ENCODE data around the gene MPDZ. TPM values are rescaled to one million over a fixed set of nuclear protein-coding genes. Genes with fewer than 3 reads are reported as not detected.

Gene MPDZ
- polyA plus RNA-seq, 2 of the 4 experiments (the other 2 are of a cell fraction): 19.5 to 36.4 TPM

GRCh38 chr9:13064676-13065075, 214.8 kb downstream of the MPDZ start:
- ChIA-PET POLR2A (no interaction called here), CTCF (interaction anchor here (1.0 to 1.6 kb wide), 2 partner anchors 24 to 31 kb away, joined by 4 to 5 read pairs; no protein-coding TSS in a partner anchor)
- Histone ChIP-seq H3K4me1 (no peaks in the 10 kb centered on the region), H3K4me2 (no peak overlapping the region), H3K4me3 (no peak overlapping the region), H3K9me3 (no peaks in the 10 kb centered on the region), H3K27ac (no peak overlapping the region)
- TF ChIP-seq HOXB13 (CRISPR knock-in tag; IDR thresholded peaks at IDR 0.05; ENCODE audit: low read depth) (no peak), JUNB (IDR thresholded peaks at IDR 0.05) (no peak), EHMT2 (IDR thresholded peaks at IDR 0.05; ENCODE audit: low read depth) (no peak), HMGXB4 (CRISPR knock-in tag; IDR thresholded peaks at IDR 0.05; ENCODE audit: borderline replicate concordance) (no peak), EP300 (IDR thresholded peaks at IDR 0.05) (no peak), REST (IDR thresholded peaks at IDR 0.05) (no peak), HOXB5 (CRISPR knock-in tag; IDR thresholded peaks at IDR 0.05) (no peak)
- 11% methylated on average over 1 of the region's 1 CpG for WGBS (ENCODE audit: missing lambda C conversion rate)
- no peak for DNase-seq (ENCODE audit: low read depth in 1 of 2, low spot score in 1 of 2)
- no peak for ATAC-seq
- FAIRE-seq: no peak

- ChIA-PET CTCF (interaction anchor here (1.0 to 1.6 kb wide), 2 partner anchors 24 to 30 kb away, joined by 4 to 5 read pairs; no protein-coding TSS in a partner anchor), POLR2A (no interaction called here)
- H3K4me3 ChIP-seq: no peak overlapping the region
- no peaks in the 10 kb centered on the region for H3K9me3 ChIP-seq
- DNase-seq (ENCODE audit: low read depth in 1 of 2, low spot score in 1 of 2): no peak
- TF ChIP-seq NPAS2 (CRISPR knock-in tag; IDR thresholded peaks at IDR 0.05; ENCODE audit: borderline replicate concordance): no peak
- no peak for TF ChIP-seq EHMT2 (IDR thresholded peaks at IDR 0.05; ENCODE audit: low read depth)
- no peak for TF ChIP-seq HOXA7 (CRISPR knock-in tag; IDR thresholded peaks at IDR 0.05)
- TF ChIP-seq PBX3 (IDR thresholded peaks at IDR 0.05): no peak
- no peak for TF ChIP-seq ZC3H11A (IDR thresholded peaks at IDR 0.05)
- TF ChIP-seq FOSB (CRISPR knock-in tag; IDR thresholded peaks at IDR 0.05): no peak
- TF ChIP-seq RFX5 (IDR thresholded peaks at IDR 0.05): no peak
- no peak for TF ChIP-seq RCOR1 (IDR thresholded peaks at IDR 0.05; ENCODE audit: low read depth, low read length)
- TF ChIP-seq KDM5A (IDR thresholded peaks at IDR 0.05): no peak
- H3K4me1 ChIP-seq: no peaks in the 10 kb centered on the region
- no peak for ATAC-seq
- no peak for FAIRE-seq
- no peak overlapping the region for H3K27ac ChIP-seq
- no peak overlapping the region for H3K4me2 ChIP-seq
Observed at GRCh38 chr9:13063880-13064459, 215.5 kb downstream of the MPDZ start.

- WGBS (ENCODE audit: missing lambda C conversion rate): 2% methylated on average over 3 of the region's 3 CpGs
- ChIA-PET POLR2A (no interaction called here), CTCF (interaction anchor here (0.6 to 2.2 kb wide), 2 partner anchors 27 to 1362 kb away, joined by 3 to 6 read pairs; no protein-coding TSS in a partner anchor)
- DNase-seq (ENCODE audit: low read depth in 1 of 2, low spot score in 1 of 2): no peak
- FAIRE-seq: no peak
- H3K4me1 ChIP-seq: no peaks in the 10 kb centered on the region
- no peak overlapping the region for H3K4me2 ChIP-seq
- H3K9me3 ChIP-seq: no peaks in the 10 kb centered on the region
- no peak for ATAC-seq
- H3K27ac ChIP-seq: no peak overlapping the region
- no peak overlapping the region for H3K4me3 ChIP-seq
- no peak for TF ChIP-seq HOXA7 (CRISPR knock-in tag; IDR thresholded peaks at IDR 0.05)
- TF ChIP-seq FOXS1 (CRISPR knock-in tag; IDR thresholded peaks at IDR 0.05): no peak
- TF ChIP-seq PHF8 (IDR thresholded peaks at IDR 0.05; ENCODE audit: borderline replicate concordance, low read depth): no peak
- no peak for TF ChIP-seq GATA3 (IDR thresholded peaks at IDR 0.05; ENCODE audit: borderline replicate concordance)
- no peak for TF ChIP-seq RAD21 (conservative IDR thresholded peaks at IDR 0.05 in 1 of 2, IDR thresholded peaks at IDR 0.05 in 1 of 2)
- TF ChIP-seq CHD2 (IDR thresholded peaks at IDR 0.05; ENCODE audit: low read length, partially characterized antibody): no peak
- no peak for TF ChIP-seq RFX5 (IDR thresholded peaks at IDR 0.05)
- no peak for TF ChIP-seq MAX (IDR thresholded peaks at IDR 0.05)
- TF ChIP-seq ATOH8 (CRISPR knock-in tag; IDR thresholded peaks at IDR 0.05; ENCODE audit: low read depth): no peak
- no peak for TF ChIP-seq CTCF (IDR thresholded peaks at IDR 0.05)
- TF ChIP-seq CHD4 (IDR thresholded peaks at IDR 0.05; ENCODE audit: borderline replicate concordance): no peak
- no peak for TF ChIP-seq CBX8 (IDR thresholded peaks at IDR 0.05)
Observed at GRCh38 chr9:13061390-13061789, 218.1 kb downstream of the MPDZ start.

All from A549 (cell line).